ENCODE data around the gene SDK1. TPM values are rescaled to one million over a fixed set of nuclear protein-coding genes. Genes with fewer than 3 reads are reported as not detected.
A peak's percentile ranks its signal among the peaks of the same experiment; 100 is the strongest.

Gene SDK1
- total and polyA plus RNA-seq, 2 experiments from 2014 or later: 2.1 to 10.0 TPM

GRCh38 chr7:3370068-3370830 lies 69.2 kb downstream of the SDK1 start:
- H3K36me3 Mint-ChIP-seq (ENCODE audit: low read depth): no peaks in the 10 kb centered on the region

GRCh38 chr7:3370921-3371320 lies 69.9 kb downstream of the SDK1 start:
- no peak for DNase-seq (ENCODE audit: low spot score)
- no peak overlapping the region for H3K4me3 Mint-ChIP-seq
- no peak for TF ChIP-seq ZNF462 (CRISPR knock-in tag; IDR thresholded peaks at IDR 0.05)
- TF ChIP-seq EZH2 (IDR thresholded peaks at IDR 0.05; ENCODE audit: low read depth, unreplicated experiment): no peak
- TF ChIP-seq NANOG (IDR thresholded peaks at IDR 0.05; ENCODE audit: borderline replicate concordance): no peak
- no peak for TF ChIP-seq ETS1 (IDR thresholded peaks at IDR 0.05)
- no peak for TF ChIP-seq EZH2phosphoT487 (IDR thresholded peaks at IDR 0.05; ENCODE audit: unreplicated experiment)

More at GRCh38 chr7:3370068-3370830, 69.2 kb downstream of the SDK1 start:
- H3K27me3 ChIP-seq (ENCODE audit: insufficient read depth): no peaks in the 10 kb centered on the region
- H3K4me3 Mint-ChIP-seq: no peak overlapping the region
- peaks cover 22% of the 10 kb centered on the region for H3K4me1 Mint-ChIP-seq
- no peak overlapping the region for H3K4me2 ChIP-seq
- ATAC-seq (no peak), DNase-seq (ENCODE audit: low spot score) (no peak)
- H2AFZ ChIP-seq: no peak overlapping the region
- H3K9me2 ChIP-seq (ENCODE audit: insufficient read depth): no peaks in the 10 kb centered on the region
- peaks cover 17% of the 10 kb centered on the region for H3K4me1 ChIP-seq (ENCODE audit: insufficient read depth)
- H3K27ac Mint-ChIP-seq: no peak overlapping the region
- no peaks in the 10 kb centered on the region for H4K20me1 ChIP-seq (replicated peaks; ENCODE audit: insufficient read depth)
- no peak overlapping the region for H3K27ac ChIP-seq (ENCODE audit: low read depth)
- no peak for TF ChIP-seq STAT1 (IDR thresholded peaks at IDR 0.05; ENCODE audit: unreplicated experiment)
- TF ChIP-seq CTCF (conservative IDR thresholded peaks at IDR 0.05; ENCODE audit: low read depth in 2 of 2): no peak
- H3F3A ChIP-seq (replicated peaks; ENCODE audit: low read depth): no peaks in the 10 kb centered on the region
- peaks cover 6% of the 10 kb centered on the region for H3K27me3 Mint-ChIP-seq (ENCODE audit: insufficient read depth, low read depth, poor library complexity)
- no peaks in the 10 kb centered on the region for H3K9me3 Mint-ChIP-seq
- H3K79me2 ChIP-seq (replicated peaks; ENCODE audit: insufficient read depth): no peaks in the 10 kb centered on the region
- H3K4me3 ChIP-seq: no peak overlapping the region
- H3K36me3 ChIP-seq (ENCODE audit: insufficient read depth): no peaks in the 10 kb centered on the region

More at GRCh38 chr7:3370921-3371320, 69.9 kb downstream of the SDK1 start:
- peak overlapping the region; percentile 44; the same call in 1 of the 2 replicates for H3K4me2 ChIP-seq
- no peaks in the 10 kb centered on the region for H3K79me2 ChIP-seq (replicated peaks; ENCODE audit: insufficient read depth)
- peaks cover 17% of the 10 kb centered on the region for H3K4me1 ChIP-seq (ENCODE audit: insufficient read depth)
- no peaks in the 10 kb centered on the region for H3F3A ChIP-seq (replicated peaks; ENCODE audit: low read depth)
- no peak overlapping the region for H2AFZ ChIP-seq
- no peaks in the 10 kb centered on the region for H3K36me3 ChIP-seq (ENCODE audit: insufficient read depth)
- Mint-ChIP-seq H3K4me1 (peaks cover 22% of the 10 kb centered on the region), H3K27me3 (ENCODE audit: insufficient read depth, low read depth, poor library complexity) (peaks cover 6% of the 10 kb centered on the region), H3K9me3 (no peaks in the 10 kb centered on the region), H3K36me3 (ENCODE audit: low read depth) (no peaks in the 10 kb centered on the region), H3K27ac (peak overlapping the region; percentile 39; the same call in 1 of the 2 replicates)
- no peaks in the 10 kb centered on the region for H3K9me2 ChIP-seq (ENCODE audit: insufficient read depth)
- ATAC-seq: no peak
- no peak overlapping the region for H3K27ac ChIP-seq (ENCODE audit: low read depth)
- H4K20me1 ChIP-seq (replicated peaks; ENCODE audit: insufficient read depth): no peaks in the 10 kb centered on the region
- no peak overlapping the region for H3K4me3 ChIP-seq
- H3K27me3 ChIP-seq (ENCODE audit: insufficient read depth): no peaks in the 10 kb centered on the region

Data from GM23338 (cell line).